Measurements from ENCODE around the gene ZNF618.

The ZNF618 gene, protein sequence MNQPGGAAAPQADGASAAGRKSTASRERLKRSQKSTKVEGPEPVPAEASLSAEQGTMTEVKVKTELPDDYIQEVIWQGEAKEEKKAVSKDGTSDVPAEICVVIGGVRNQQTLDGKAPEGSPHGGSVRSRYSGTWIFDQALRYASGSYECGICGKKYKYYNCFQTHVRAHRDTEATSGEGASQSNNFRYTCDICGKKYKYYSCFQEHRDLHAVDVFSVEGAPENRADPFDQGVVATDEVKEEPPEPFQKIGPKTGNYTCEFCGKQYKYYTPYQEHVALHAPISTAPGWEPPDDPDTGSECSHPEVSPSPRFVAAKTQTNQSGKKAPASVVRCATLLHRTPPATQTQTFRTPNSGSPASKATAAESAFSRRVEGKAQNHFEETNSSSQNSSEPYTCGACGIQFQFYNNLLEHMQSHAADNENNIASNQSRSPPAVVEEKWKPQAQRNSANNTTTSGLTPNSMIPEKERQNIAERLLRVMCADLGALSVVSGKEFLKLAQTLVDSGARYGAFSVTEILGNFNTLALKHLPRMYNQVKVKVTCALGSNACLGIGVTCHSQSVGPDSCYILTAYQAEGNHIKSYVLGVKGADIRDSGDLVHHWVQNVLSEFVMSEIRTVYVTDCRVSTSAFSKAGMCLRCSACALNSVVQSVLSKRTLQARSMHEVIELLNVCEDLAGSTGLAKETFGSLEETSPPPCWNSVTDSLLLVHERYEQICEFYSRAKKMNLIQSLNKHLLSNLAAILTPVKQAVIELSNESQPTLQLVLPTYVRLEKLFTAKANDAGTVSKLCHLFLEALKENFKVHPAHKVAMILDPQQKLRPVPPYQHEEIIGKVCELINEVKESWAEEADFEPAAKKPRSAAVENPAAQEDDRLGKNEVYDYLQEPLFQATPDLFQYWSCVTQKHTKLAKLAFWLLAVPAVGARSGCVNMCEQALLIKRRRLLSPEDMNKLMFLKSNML

DNA sequence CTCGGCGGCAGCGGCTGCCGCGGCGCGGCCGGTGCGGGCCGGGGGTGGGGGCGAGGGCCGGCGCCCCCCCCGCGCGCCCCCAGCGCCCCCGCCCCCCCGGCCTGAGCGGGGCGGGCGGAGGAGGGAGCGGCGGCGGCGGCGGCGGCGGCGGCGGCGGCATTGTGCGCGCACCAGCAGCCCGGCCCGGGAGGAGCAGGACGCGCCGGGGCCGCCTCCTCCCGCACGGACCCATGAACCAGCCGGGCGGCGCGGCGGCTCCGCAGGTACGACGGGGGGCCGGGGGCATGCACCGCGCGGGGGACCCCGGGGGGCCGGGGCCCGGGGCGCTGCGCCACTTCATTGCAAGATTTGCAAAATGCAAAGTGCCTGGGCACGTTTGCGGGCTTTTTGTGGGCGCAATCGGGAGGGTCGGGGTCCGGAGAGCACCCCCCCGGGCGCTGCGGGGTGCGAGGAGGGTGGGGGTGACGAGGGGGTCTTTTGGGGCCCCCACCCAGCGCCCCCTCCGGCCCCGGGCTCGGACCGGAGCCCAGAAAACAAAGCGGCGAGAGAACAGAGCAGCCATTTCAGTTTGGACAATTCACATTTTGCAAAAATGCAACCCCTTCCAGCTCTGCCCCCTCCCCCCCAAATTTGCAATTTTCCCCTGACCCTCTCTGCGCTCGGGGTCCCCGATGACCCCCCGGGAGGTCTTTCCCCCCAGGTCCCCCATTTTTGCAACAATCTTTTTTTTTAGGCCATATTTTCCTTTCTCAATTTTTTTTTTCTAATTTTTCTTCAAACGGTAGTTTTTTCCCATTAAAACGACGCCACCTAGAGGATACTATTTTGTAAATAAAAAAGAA lies at the start of gene ZNF618:
Gene ZNF618 (plus strand): TSS at position 159 of the 842 bp plus-strand sequence. CDS start 72 bp downstream, at position 231.
- DNase-seq = peak; percentile 65

DNA sequence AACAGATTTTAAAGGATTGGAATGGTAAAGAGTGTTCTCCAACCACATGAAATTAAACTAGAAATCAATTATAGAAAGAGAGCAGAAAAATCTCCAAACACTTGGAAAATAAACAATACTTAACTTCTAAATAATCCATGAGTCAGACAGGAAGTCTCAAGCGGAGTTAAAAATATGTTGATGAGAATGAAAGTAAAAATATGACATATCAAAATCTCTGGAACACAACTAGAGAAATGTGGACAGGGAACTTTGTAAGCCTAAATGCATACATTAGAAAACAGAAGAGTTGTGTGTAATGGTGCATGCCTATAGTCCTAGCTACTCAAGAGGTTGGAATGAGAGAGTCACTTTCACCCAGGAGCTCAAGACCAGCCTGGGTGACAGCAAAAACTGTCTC lies 47.9 kb upstream of the ZNF618 start:
- no peak for DNase-seq

DNA sequence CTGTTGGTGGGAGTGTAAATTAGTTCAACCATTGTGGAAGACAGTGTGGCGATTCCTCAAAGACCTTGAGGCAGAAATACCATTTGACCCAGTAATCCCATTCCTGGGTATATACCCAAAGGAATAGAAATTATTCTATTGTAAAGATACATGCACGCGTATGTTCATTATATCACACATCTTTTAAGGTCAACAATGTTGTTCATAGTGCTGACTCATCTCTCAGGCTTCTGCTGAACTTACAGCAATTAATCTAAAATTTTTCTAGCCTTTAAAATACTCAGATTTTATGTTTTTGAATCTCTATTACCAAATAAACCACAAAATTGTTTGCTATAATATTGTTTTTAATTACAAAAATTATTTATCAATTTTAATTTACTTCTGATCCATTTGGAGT lies 38.8 kb upstream of the ZNF618 start:
- no peak for DNase-seq

DNA sequence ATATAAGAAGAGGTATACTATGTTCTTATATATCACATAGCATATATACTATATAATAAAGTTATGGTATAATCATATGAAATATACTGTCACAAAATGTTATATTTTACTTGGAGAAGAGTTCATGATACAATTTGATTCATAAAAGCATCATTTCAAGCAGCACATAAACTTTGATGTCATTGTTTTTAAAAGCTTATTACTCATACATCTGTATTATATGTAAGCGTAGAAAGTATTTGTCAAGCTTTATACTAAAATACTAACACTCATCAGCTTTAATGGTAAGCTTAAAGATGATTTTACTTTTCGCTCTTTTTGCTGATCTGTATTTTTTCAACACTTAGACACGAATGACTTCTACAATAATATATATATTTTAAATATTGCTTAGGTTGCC lies 34.0 kb upstream of the ZNF618 start:
- DNase-seq = no peak

DNA sequence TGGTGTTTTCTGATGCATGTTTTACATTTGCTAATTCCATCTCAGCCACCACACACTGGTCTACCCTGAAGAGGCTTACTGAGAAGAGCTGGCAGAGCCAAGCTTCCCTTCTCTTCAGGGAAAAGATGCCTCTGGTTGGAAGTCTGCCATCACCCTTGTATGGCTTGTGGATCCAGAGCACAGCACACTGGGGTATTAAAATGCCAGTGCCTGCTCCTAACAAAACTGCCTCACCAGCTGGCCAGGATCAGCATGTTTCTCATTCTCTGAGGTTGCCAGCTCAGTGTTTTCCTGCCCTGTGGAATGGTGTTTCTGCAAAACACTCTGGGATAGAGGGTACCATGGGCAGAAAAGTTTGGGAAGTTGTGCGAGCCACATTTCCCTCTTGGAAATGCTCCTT lies 31.6 kb upstream of the ZNF618 start:
- DNase-seq = no peak

DNA sequence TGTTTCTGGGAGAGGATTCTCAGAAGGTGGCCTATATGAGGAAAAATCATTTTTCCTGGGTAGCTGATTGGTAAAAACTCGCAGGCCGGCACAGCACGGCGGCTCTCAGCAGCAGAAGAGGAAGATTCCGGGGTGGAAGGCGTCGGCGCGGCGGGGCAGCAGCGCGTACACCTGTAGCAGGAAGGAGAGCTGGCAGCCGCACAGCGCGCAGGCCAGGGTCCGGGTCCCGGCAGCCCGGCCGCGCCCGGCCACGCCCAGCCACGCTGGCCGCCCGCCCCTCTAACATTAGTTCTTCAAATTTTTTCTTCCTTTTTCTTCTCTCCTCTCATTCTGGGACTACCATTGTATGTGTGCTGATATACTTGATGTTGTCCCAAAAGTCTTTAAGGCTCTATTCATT lies 24.8 kb upstream of the ZNF618 start:
- no peak for DNase-seq

DNA sequence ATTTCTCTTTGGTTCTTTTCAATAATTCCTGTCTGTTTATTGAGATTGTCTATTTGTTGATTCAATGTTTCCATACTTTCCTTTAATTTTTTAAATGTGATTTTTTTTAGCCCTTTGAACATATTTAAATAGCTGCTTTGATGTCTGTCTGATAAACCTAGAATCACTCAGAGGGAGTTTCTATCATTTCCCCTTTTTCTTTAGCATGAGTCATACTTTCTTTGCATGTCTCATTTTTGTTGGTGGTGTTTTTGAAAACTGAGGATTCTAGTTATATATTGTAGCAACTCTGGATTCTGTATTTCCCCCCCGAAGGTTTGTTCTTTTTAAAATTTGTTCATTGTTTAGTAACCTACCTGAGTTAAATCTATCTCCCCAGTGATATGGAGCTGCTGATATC lies 24.2 kb upstream of the ZNF618 start:
- no peak for DNase-seq

DNA sequence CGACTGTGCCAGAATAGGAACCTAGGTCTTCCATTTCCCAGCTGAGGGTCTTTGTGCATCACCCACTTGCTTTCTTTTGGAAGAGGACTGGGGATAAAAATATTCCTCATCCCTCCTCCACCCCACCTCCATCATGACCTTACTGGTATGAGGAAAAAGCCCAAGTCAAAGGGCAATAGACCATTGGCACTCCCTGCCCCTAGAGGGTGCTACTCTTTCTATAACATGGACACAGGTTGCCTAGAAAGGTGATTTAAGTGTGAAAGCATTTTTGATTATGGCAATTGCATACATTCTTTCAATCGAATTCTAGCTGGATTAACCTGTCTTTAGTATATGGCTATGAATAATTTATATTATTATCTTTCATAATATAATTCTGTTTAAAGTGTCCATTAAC lies 22.8 kb upstream of the ZNF618 start:
- no peak for DNase-seq

DNA sequence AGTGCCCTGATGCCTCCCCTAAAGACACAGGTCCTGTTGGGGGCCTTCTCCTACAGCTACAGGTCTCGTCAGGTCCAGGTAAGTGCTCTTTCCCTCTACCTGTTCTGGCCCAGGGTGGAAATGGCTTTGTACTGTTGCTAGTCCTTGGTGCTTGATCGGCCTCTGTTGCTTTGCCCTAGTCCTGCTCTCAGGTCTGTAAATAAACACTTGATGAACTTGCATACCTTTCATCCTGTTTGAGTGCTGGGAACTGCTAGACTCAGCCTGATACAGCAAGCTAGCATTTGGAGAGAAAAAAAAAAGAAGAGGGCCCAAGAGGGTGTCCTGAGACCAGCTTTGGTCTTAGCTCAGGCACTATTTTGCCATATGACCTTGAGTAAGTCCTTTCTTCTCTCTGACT lies 21.8 kb upstream of the ZNF618 start:
- no peak for DNase-seq

DNA sequence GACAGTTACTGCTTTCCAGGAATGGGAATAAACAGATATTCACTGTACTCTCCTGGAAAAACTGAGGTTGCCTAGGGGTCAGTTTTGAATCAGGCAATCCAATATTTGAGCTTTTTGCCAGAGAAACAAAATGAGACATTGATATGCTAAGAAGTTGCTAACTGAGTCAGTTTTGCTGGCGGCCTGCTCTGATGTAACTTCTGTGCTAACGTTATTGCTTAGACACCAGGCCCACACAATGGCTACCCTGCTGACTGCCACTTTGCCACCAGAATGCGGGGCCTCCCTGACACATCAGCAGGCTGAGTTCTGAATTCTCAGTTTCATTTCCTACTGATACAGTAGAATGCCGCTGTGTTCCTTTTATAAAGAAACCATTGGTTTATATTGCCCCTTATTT lies 18.2 kb upstream of the ZNF618 start:
- DNase-seq = no peak

DNA sequence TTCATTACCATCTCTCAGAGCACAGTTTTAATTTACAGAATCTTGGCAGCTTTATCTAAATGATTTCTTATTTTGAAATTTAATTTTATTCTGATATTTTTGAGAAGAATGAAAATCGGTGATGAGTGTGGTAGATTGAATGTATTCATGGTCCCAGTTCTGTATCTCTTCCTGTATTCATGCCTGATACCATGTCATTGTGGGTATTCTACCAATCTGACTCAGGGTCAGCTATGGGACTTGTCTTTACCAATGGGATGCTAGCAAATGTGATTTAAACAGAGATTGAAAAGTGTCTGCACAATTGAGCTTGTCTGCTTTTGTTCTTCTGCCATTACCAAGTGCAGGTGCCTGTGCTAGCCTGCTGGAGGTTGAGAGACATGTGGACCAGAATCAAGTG lies 17.8 kb upstream of the ZNF618 start:
- DNase-seq = no peak

DNA sequence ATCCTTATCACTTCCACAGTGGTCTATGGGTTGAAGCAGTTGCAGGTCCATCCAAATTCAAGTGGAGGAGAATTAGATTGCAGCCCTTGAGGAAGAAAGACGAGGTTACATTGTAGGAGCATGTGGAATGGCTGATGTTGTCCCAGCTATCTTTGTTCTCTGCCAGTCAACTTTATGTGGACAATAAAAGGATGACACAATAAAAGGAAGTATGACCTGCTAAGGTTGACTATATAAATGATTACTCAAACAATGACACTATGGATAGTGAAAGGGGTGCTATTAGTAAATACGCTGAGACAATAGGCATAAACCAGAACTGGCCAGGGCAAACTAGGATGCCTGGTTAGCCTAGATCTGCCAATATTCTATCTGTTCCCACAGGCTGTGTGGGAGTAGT lies 12.8 kb upstream of the ZNF618 start:
- no peak for DNase-seq

DNA sequence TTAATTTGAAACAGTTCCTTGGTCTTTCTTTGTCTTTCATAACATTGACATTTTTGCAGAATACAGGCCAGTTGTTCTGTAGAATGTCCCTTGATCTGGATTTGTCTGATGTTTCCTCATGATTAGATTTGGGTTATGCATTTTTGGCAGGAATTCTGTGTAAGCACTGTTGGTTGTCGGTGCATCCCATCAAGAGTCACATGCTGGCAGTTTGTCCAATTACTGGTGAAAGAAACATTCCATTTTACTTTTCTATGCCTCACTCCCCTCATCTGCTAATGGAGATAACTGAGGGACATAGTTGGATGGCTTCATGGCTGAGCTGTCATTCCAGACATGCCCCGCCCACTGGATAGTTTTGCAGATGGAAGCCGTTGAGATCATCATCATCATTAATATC lies 7.6 kb upstream of the ZNF618 start:
- DNase-seq = no peak

DNA sequence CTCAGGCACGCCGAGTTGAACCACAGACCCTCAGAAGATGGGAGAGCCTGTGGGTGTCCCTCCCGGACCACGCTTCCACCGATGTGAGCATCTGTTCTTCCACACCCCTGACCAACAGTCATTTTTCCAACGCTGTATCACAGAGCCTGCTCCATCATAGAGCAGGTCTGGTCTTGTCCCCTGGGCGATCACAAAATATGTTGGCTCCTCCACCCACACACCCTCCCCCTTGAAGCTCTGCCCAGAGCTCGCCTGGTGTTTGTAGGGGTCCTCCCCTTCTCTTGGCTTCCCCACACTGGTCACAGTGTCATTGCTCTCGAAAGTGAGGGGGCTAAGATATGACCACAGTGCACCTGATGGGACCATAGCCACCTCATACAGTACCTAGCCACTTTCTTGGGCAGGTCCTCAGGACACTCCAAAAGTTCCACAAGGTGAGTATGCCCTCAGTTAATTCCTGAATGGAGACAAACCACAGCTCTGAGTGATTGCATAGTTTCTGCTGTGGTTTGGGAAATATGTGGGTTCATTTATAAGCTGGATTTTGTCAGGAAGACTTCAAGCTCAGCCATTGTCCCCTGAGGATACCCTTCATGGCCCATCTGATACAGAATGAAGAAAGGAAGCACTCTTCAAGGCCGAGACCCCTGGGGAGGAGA lies 3.5 kb upstream of the ZNF618 start:
- no peak for DNase-seq

DNA sequence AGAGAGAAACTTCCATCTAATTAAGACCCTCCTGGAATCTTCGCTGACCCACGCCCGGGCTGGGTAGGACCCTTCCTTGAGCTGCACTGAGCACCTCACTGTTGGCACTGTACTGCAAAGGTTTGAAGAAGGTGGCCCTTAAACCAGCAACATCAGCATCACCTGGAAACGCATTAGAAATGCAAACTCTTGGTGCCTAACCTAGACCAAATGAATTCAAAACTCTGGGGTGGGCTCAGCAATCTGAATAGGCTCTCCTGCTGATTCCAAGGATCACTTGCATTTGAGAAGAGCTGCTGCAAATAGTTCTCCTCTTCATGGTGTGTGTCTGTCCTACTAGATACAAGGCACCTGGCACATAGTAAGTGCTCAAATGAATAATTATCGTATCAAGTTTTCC lies 2.7 kb upstream of the ZNF618 start:
- no peak for DNase-seq

DNA sequence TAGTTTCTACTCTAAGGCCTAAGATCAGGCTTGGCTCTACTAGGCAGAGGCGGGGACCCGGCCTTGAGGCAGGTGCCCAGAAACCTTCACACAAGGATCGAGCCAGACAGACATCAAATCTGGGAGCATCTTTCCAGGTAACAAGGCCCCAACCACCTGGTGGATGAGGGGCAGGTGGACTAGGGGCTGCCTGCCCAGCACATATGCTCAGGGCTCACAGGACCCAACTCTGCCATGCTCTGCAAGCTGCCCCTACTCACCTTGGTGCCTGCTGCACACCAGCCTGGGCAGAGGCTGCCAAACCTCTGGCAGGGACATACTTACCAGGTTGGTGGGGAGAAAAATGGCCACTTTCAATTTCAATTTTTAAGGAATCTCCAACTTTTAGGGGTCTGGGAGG lies 2.2 kb upstream of the ZNF618 start:
- DNase-seq = no peak

DNA sequence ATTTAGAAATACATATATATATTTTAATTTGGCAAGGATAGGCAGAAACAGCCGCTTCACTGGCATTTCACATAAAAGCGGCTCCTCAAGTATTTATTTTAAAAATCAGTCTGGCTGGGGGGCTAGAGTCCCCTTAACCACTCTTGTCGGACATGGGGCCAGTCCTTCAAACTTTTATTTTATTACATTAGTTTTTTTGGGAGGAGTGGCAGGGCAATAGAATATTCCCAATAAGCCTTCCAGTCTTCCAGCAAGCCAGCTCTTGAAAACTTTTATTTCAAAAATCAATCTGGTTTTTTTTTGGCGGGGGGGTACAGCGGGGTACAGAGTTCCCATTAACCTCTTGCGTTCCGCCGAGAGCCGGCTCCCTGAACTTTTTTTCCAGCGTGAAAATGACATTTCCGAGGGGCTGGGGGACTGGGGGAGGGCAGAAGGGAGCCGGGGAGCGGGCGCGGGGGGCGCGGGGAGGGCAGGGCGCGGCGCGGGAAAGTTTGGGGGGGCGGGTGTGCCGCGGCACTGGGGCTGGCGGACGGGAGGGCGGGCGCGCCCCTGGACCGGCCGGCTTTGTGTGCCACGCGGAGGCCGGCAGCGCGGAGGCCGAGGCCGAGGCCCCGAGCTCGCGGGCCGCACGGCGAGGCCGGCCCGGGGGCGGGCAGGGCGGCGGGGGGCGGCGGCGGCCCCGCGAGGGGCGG lies 504 bp upstream of the ZNF618 start:
- no peak for DNase-seq

DNA sequence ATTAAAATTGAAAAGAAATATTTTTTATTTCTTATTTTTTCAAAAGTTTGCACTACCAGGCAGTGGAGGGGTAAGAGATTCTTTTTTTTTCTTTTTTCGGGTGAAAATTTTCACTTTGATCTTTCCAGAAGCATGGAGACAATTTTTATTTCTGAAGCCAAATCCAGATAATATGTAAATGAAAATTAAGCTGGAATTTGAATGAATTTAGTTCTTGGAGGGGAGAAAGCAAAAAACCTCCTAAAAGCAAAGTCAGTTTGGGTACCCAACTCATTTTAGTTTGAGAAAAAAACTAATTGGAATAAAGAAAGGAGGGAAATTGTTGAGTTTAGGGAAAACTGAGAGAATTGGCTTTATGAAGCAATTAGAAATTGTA lies 872 bp downstream of the ZNF618 start:
- no peak for DNase-seq

DNA sequence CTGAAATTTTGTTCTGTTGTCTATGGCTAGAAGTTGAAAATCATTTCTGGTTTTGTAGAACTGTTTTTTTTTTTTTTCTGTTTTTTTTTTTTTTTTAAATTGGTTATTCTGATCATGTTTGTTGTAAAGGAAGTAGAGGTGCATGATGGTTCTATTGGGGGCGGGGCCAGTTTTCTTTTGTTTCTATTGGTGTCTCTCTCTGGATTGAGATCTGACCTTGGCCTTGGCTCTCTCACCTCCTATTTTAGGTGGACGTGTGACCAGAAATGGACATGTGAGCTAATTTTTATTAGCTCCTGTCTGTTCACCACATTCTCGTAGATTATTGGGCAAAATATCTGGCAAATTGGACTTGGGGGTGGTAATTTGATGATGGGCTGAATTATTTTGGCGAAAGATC lies 3.2 kb downstream of the ZNF618 start:
- DNase-seq = no peak

DNA sequence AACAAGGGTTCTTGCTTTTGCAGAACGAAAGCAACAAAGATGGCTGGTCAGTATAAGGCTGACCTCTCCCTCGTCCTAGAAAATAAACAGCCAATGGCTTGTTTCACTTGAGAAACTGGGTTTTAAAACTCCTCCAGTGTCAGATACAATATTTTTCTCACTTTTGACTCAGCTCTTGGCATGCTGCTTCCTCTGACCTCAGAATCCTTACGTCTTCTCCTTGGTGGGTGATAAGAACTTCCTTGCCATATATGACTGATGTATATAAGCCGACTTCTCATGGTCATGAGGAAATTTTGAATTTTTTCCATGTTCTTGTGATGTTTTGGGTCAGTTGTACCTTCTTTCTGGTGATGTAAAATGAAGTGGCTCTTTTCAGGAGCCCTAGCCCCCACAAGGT lies 3.8 kb downstream of the ZNF618 start:
- no peak for DNase-seq

DNA sequence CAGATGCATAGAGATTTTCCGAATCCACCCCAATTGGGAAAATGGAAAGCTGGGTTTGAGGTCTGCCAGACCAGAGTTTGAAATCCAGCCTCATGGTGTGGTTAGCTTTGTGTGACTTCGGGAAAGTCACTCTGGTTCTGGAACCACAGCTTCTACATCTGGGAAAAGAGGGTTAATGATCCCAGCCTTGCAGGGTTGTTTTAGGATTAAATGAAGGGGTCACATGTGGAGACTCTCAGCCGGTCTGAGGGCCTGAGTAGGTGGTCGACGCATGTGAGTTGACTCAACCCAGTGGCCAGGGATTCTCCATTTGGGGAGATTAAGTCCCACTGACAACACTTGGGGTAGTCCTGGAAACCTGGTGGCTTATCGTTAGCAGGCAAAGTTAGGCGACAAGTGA lies 6.1 kb downstream of the ZNF618 start:
- DNase-seq = no peak

DNA sequence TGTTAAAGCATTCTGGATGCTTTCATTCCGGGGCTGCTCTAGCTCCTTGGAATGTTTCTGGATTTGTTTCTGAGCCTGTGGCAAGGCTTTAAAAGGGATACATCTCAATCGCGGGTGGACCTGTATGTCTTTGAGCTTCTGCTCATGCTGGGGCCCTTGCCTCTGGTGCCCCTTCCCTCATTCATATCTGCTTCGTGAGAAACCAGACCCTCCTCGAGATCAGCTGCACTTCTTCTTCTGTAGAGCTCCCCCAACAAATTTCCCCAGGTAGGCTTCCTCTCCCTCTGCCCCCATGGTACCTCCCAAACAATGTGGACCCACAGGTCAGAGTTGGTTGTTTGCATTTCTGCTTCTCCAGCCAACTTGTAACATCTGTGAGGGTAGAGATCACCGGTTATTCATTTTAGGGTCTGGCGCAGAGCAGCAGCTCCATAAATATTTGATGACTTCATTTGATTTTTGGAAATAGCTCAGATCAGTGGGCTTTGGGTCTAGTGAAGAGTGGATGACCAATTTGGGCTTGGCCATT lies 6.6 kb downstream of the ZNF618 start:
- no peak for DNase-seq

All from activated effector memory CD4-positive, alpha-beta T cell treated with anti-CD3 and anti-CD28 coated beads, Interleukin-2, amount 50 U/mL, for 16 hours (primary cell).